Measurements from ENCODE around the gene RTL9.
"Not testable (repeated sequence)": the region's sequence is repeated elsewhere in the genome, so short reads cannot be mapped to it uniquely, and the experiment has no call there.

The RTL9 gene

GRCh38 chrX:110346681-110347080 is 12.0 kb upstream of the RTL9 start:
- no peak for DNase-seq

GRCh38 chrX:110359273-110359672 is 625 bp downstream of the RTL9 start:
- DNase-seq, result no peak

- no peak for DNase-seq
Measured at GRCh38 chrX:110363244-110363643, 4.6 kb downstream of the RTL9 start.

- DNase-seq, result no peak
Measured at GRCh38 chrX:110373310-110373709, 14.7 kb downstream of the RTL9 start.

GRCh38 chrX:110374559-110374958 is 15.9 kb downstream of the RTL9 start:
- no peak for DNase-seq

GRCh38 chrX:110381216-110381615 is 22.6 kb downstream of the RTL9 start:
- DNase-seq, result no peak

GRCh38 chrX:110383414-110383813 is 24.8 kb downstream of the RTL9 start:
- no peak for DNase-seq

GRCh38 chrX:110384490-110384889 is 25.8 kb downstream of the RTL9 start:
- no peak for DNase-seq

- DNase-seq, result no peak
Measured at GRCh38 chrX:110389570-110389969, 30.9 kb downstream of the RTL9 start.

GRCh38 chrX:110391086-110391485 is 32.4 kb downstream of the RTL9 start:
- DNase-seq, result no peak

- no peak for DNase-seq
Measured at GRCh38 chrX:110394651-110395050, 36.0 kb downstream of the RTL9 start.

GRCh38 chrX:110395877-110396276 is 37.2 kb downstream of the RTL9 start:
- no peak for DNase-seq

- no peak for DNase-seq
Measured at GRCh38 chrX:110396735-110397134, 38.1 kb downstream of the RTL9 start.

GRCh38 chrX:110397339-110397738 is 38.7 kb downstream of the RTL9 start:
- DNase-seq, result no peak

- no peak for DNase-seq
Measured at GRCh38 chrX:110397904-110398303, 39.3 kb downstream of the RTL9 start.

GRCh38 chrX:110399497-110399896 is 40.8 kb downstream of the RTL9 start:
- DNase-seq, result no peak

GRCh38 chrX:110399966-110400365 is 41.3 kb downstream of the RTL9 start:
- no peak for DNase-seq

GRCh38 chrX:110401135-110401534 is 42.5 kb downstream of the RTL9 start:
- DNase-seq, result no peak

- DNase-seq, result no peak
Measured at GRCh38 chrX:110402091-110402849, 43.6 kb downstream of the RTL9 start.

- no peak for DNase-seq
Measured at GRCh38 chrX:110402850-110403221, 44.2 kb downstream of the RTL9 start.

- DNase-seq, result no peak
Measured at GRCh38 chrX:110403441-110404238, 45.0 kb downstream of the RTL9 start.

GRCh38 chrX:110404376-110404775 is 45.7 kb downstream of the RTL9 start:
- no peak for DNase-seq

- DNase-seq, result not testable (repeated sequence)
Measured at GRCh38 chrX:110406250-110406649, 47.6 kb downstream of the RTL9 start.

GRCh38 chrX:110406822-110407221 is 48.2 kb downstream of the RTL9 start:
- no peak for DNase-seq

Data from NCI-H774 (cell line).